Stromal cell of bone marrow (primary cell): ENCODE data around the gene DUSP2.

Experiments used
- DNase-seq: peaks from one replicate; pipeline ENCODE4 v3.0.0-alpha.2; 2012; ENCODE audit warnings: low read depth

Gene DUSP2

GRCh38 chr2:96113951-96114350 is 31.3 kb downstream of the DUSP2 start:
- DNase-seq = no peak

GRCh38 chr2:96113367-96113677 is 31.9 kb downstream of the DUSP2 start:
- DNase-seq = no peak

- DNase-seq = no peak
Observed at GRCh38 chr2:96112501-96113366, 32.5 kb downstream of the DUSP2 start.

- DNase-seq = no peak
Observed at GRCh38 chr2:96111823-96112500, 33.3 kb downstream of the DUSP2 start.

GRCh38 chr2:96111257-96111640 is 34.0 kb downstream of the DUSP2 start:
- no peak for DNase-seq

GRCh38 chr2:96110621-96111256 is 34.5 kb downstream of the DUSP2 start:
- no peak for DNase-seq

- no peak for DNase-seq
Observed at GRCh38 chr2:96109931-96110511, 35.2 kb downstream of the DUSP2 start.

GRCh38 chr2:96109361-96109680 is 35.9 kb downstream of the DUSP2 start:
- no peak for DNase-seq

GRCh38 chr2:96108541-96109360 is 36.5 kb downstream of the DUSP2 start:
- no peak for DNase-seq

GRCh38 chr2:96108151-96108540 is 37.1 kb downstream of the DUSP2 start:
- no peak for DNase-seq

GRCh38 chr2:96107708-96108065 is 37.6 kb downstream of the DUSP2 start:
- no peak for DNase-seq

GRCh38 chr2:96106991-96107707 is 38.1 kb downstream of the DUSP2 start:
- DNase-seq = no peak

GRCh38 chr2:96105994-96106715 is 39.1 kb downstream of the DUSP2 start:
- no peak for DNase-seq

- DNase-seq = no peak
Observed at GRCh38 chr2:96105152-96105915, 39.9 kb downstream of the DUSP2 start.

GRCh38 chr2:96104487-96104861 is 40.8 kb downstream of the DUSP2 start:
- no peak for DNase-seq

- no peak for DNase-seq
Observed at GRCh38 chr2:96103761-96104486, 41.3 kb downstream of the DUSP2 start.

- DNase-seq = no peak
Observed at GRCh38 chr2:96103187-96103601, 42.0 kb downstream of the DUSP2 start.

GRCh38 chr2:96102596-96103186 is 42.5 kb downstream of the DUSP2 start:
- DNase-seq = no peak

- DNase-seq = no peak
Observed at GRCh38 chr2:96100893-96101304, 44.3 kb downstream of the DUSP2 start.
